ENCODE results near the gene SLC38A10. TPM values are rescaled to one million over a fixed set of nuclear protein-coding genes. Genes with fewer than 3 reads are reported as not detected.

Gene SLC38A10
- polyA plus RNA-seq, 1 donor (not counting 4 experiments of a cell fraction or from before 2014, with no cell fraction given), result 16.8 TPM

GRCh38 chr17:81219476-81220180, 75.5 kb downstream of the SLC38A10 start:
- dilution Hi-C loops (cut with MboI; ENCODE audit: extremely low pct_ligation_motif_present, low sequenced_read_pairs), result no loop called here
- Histone ChIP-seq H2AFZ (ENCODE audit: control insufficient read depth, low read length) (no peak overlapping the region), H3K4me1 (ENCODE audit: control insufficient read depth, extremely low read depth, insufficient read depth, low read length) (peaks cover 17% of the 10 kb centered on the region), H3K4me3 (ENCODE audit: control insufficient read depth in 2 of 3, extremely low read depth in 1 of 3, insufficient read depth in 2 of 3, low read depth in 1 of 3, low read length in 3 of 3) (no peak overlapping the region), H3K9me1 (ENCODE audit: control insufficient read depth, extremely low read depth, insufficient read depth, low read length) (no peaks in the 10 kb centered on the region), H3K79me2 (ENCODE audit: control insufficient read depth, insufficient read depth, low read length) (no peaks in the 10 kb centered on the region), H3K9ac (ENCODE audit: control insufficient read depth, extremely low read depth, insufficient read depth, low read length) (no peak overlapping the region), H3K9me3 (ENCODE audit: control insufficient read depth, low read depth, low read length) (no peaks in the 10 kb centered on the region), H3K4me2 (ENCODE audit: control insufficient read depth, extremely low read depth, insufficient read depth, low read depth, low read length) (no peak overlapping the region), H3K27me3 (ENCODE audit: control insufficient read depth, extremely low read depth, insufficient read depth, low read length) (no peaks in the 10 kb centered on the region), H3K27ac (ENCODE audit: control insufficient read depth, insufficient read depth, low read length) (no peak overlapping the region), H4K20me1 (ENCODE audit: control insufficient read depth, extremely low read depth, insufficient read depth, low read length) (no peaks in the 10 kb centered on the region), H3K36me3 (ENCODE audit: control insufficient read depth in 2 of 2, extremely low read depth in 1 of 2, insufficient read depth in 2 of 2, low read length in 2 of 2) (no peaks in the 10 kb centered on the region)
- TF ChIP-seq CTCF (optimal IDR thresholded peaks at IDR 0.05 in 1 of 3, IDR thresholded peaks at IDR 0.05 in 1 of 3, conservative IDR thresholded peaks at IDR 0.05 in 1 of 3; ENCODE audit: extremely low read depth in 1 of 3, insufficient read depth in 2 of 3, low read length in 3 of 3), result no peak
- no peak for TF ChIP-seq EZH2 (IDR thresholded peaks at IDR 0.05; ENCODE audit: low read length)
- no peak for FAIRE-seq
- no peak for DNase-seq (ENCODE audit: low read depth, low spot score)

GRCh38 chr17:81218991-81219390, 76.1 kb downstream of the SLC38A10 start:
- Histone ChIP-seq H4K20me1 (ENCODE audit: control insufficient read depth, extremely low read depth, insufficient read depth, low read length) (no peaks in the 10 kb centered on the region), H3K9ac (ENCODE audit: control insufficient read depth, extremely low read depth, insufficient read depth, low read length) (no peak overlapping the region), H3K4me3 (ENCODE audit: control insufficient read depth in 2 of 3, extremely low read depth in 1 of 3, insufficient read depth in 2 of 3, low read depth in 1 of 3, low read length in 3 of 3) (no peak overlapping the region), H3K27me3 (ENCODE audit: control insufficient read depth, extremely low read depth, insufficient read depth, low read length) (no peaks in the 10 kb centered on the region), H2AFZ (ENCODE audit: control insufficient read depth, low read length) (no peak overlapping the region), H3K4me2 (ENCODE audit: control insufficient read depth, extremely low read depth, insufficient read depth, low read depth, low read length) (no peak overlapping the region), H3K9me3 (ENCODE audit: control insufficient read depth, low read depth, low read length) (no peaks in the 10 kb centered on the region), H3K4me1 (ENCODE audit: control insufficient read depth, extremely low read depth, insufficient read depth, low read length) (peaks cover 17% of the 10 kb centered on the region), H3K27ac (ENCODE audit: control insufficient read depth, insufficient read depth, low read length) (no peak overlapping the region), H3K79me2 (ENCODE audit: control insufficient read depth, insufficient read depth, low read length) (no peaks in the 10 kb centered on the region), H3K36me3 (ENCODE audit: control insufficient read depth in 2 of 2, extremely low read depth in 1 of 2, insufficient read depth in 2 of 2, low read length in 2 of 2) (no peaks in the 10 kb centered on the region), H3K9me1 (ENCODE audit: control insufficient read depth, extremely low read depth, insufficient read depth, low read length) (no peaks in the 10 kb centered on the region)
- TF ChIP-seq EZH2 (IDR thresholded peaks at IDR 0.05; ENCODE audit: low read length), result no peak
- dilution Hi-C loops (cut with MboI; ENCODE audit: extremely low pct_ligation_motif_present, low sequenced_read_pairs), result no loop called here
- FAIRE-seq (no peak), DNase-seq (ENCODE audit: low read depth, low spot score) (no peak)

- H2AFZ ChIP-seq (ENCODE audit: control insufficient read depth, low read length), result no peak overlapping the region
- no peaks in the 10 kb centered on the region for H3K79me2 ChIP-seq (ENCODE audit: control insufficient read depth, insufficient read depth, low read length)
- no peak overlapping the region for H3K4me3 ChIP-seq (ENCODE audit: control insufficient read depth in 2 of 3, extremely low read depth in 1 of 3, insufficient read depth in 2 of 3, low read depth in 1 of 3, low read length in 3 of 3)
- no peaks in the 10 kb centered on the region for H3K36me3 ChIP-seq (ENCODE audit: control insufficient read depth in 2 of 2, extremely low read depth in 1 of 2, insufficient read depth in 2 of 2, low read length in 2 of 2)
- no peaks in the 10 kb centered on the region for H3K9me3 ChIP-seq (ENCODE audit: control insufficient read depth, low read depth, low read length)
- no peaks in the 10 kb centered on the region for H3K9me1 ChIP-seq (ENCODE audit: control insufficient read depth, extremely low read depth, insufficient read depth, low read length)
- no peak overlapping the region for H3K27ac ChIP-seq (ENCODE audit: control insufficient read depth, insufficient read depth, low read length)
- no peaks in the 10 kb centered on the region for H4K20me1 ChIP-seq (ENCODE audit: control insufficient read depth, extremely low read depth, insufficient read depth, low read length)
- no peak for FAIRE-seq
- dilution Hi-C loops (cut with MboI; ENCODE audit: extremely low pct_ligation_motif_present, low sequenced_read_pairs), result no loop called here
- H3K4me2 ChIP-seq (ENCODE audit: control insufficient read depth, extremely low read depth, insufficient read depth, low read depth, low read length), result no peak overlapping the region
- no peaks in the 10 kb centered on the region for H3K27me3 ChIP-seq (ENCODE audit: control insufficient read depth, extremely low read depth, insufficient read depth, low read length)
- no peak overlapping the region for H3K9ac ChIP-seq (ENCODE audit: control insufficient read depth, extremely low read depth, insufficient read depth, low read length)
- TF ChIP-seq CTCF (optimal IDR thresholded peaks at IDR 0.05 in 1 of 3, IDR thresholded peaks at IDR 0.05 in 1 of 3, conservative IDR thresholded peaks at IDR 0.05 in 1 of 3; ENCODE audit: extremely low read depth in 1 of 3, insufficient read depth in 2 of 3, low read length in 3 of 3), result no peak
- no peak for DNase-seq (ENCODE audit: low read depth, low spot score)
- peaks cover 17% of the 10 kb centered on the region for H3K4me1 ChIP-seq (ENCODE audit: control insufficient read depth, extremely low read depth, insufficient read depth, low read length)
These were observed 76.6 kb downstream of the SLC38A10 start for GRCh38 chr17:81218459-81218858.
